GM12874 (cell line): ENCODE measurements around the gene PTS.

ENCODE experiments used
- TF ChIP-seq, protein P1 (sequence below): IDR thresholded peaks from 2 replicates; pipeline ENCODE4 v1.5.1; 2011; ENCODE audit warnings: low read depth, mild to moderate bottlenecking, control low read depth, low read length, moderate library complexity; ENCODE audit not compliant: insufficient read depth

The PTS gene

GRCh38 chr11:112212710-112213109 is 13.5 kb upstream of the PTS start:
- TF ChIP-seq, protein P1, sequence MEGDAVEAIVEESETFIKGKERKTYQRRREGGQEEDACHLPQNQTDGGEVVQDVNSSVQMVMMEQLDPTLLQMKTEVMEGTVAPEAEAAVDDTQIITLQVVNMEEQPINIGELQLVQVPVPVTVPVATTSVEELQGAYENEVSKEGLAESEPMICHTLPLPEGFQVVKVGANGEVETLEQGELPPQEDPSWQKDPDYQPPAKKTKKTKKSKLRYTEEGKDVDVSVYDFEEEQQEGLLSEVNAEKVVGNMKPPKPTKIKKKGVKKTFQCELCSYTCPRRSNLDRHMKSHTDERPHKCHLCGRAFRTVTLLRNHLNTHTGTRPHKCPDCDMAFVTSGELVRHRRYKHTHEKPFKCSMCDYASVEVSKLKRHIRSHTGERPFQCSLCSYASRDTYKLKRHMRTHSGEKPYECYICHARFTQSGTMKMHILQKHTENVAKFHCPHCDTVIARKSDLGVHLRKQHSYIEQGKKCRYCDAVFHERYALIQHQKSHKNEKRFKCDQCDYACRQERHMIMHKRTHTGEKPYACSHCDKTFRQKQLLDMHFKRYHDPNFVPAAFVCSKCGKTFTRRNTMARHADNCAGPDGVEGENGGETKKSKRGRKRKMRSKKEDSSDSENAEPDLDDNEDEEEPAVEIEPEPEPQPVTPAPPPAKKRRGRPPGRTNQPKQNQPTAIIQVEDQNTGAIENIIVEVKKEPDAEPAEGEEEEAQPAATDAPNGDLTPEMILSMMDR, result no peak

GRCh38 chr11:112213753-112214152 is 12.5 kb upstream of the PTS start:
- TF ChIP-seq, protein P1, result no peak

DNA sequence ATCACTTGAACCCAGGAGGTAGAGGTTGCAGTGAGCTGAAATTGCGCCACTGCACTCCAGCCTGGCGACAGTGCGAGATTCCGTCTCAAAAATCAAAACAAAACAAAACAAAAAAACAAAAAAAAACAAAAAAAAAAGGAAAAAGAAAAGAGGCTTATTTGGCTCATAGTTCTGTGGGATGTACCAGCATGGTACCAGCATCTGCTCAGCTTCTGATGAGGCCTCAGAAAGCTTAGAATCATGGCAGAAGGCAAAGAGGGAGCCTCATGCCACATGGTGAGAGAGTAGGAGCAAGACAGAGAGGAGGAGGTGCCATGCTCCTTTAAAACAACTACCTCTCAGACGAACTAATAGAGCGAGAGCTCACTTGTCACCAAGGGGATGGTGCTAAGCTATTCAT is 10.6 kb upstream of the PTS start:
- TF ChIP-seq, protein P1, result no peak

GRCh38 chr11:112216561-112217105 is 9.6 kb upstream of the PTS start:
- TF ChIP-seq, protein P1, result no peak

DNA sequence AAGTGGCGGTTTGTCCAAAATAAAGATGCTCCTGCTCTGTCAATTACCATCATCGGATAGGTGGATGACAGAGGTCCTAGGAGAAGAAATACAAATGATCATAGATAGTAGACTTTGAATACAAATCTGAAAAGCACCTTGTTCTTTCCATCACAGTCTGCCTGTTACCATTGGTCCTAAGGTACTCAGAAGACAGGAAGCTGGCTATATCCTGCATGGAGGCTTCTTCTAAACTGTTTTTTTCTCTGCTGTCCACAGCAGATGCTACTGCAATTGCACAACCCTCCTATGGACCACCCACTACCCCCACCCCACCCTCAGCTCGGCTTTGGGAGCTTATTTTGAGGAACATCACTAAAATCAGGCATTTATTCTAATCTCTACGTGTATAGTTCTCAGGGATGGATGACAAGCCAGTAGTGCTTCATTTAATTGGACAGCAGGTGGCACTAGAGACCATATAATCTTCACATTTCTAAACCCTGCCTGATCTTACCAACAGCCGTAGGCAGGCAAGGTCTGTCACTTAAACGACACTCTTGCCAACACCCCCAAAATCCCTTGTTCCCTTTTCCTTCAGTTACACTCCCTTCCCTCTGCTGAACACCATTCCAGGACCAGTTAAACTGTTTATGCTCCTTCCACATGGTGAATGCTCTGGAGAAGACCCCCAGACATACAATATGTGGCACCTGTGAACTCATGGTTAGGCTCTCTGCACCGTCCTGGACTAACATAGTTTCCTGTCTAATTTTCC is 6.6 kb upstream of the PTS start:
- TF ChIP-seq, protein P1, result peak; percentile 61; the same call in 1 of the 2 replicates

GRCh38 chr11:112221274-112221835 is 4.9 kb upstream of the PTS start:
- TF ChIP-seq, protein P1, result no peak

DNA sequence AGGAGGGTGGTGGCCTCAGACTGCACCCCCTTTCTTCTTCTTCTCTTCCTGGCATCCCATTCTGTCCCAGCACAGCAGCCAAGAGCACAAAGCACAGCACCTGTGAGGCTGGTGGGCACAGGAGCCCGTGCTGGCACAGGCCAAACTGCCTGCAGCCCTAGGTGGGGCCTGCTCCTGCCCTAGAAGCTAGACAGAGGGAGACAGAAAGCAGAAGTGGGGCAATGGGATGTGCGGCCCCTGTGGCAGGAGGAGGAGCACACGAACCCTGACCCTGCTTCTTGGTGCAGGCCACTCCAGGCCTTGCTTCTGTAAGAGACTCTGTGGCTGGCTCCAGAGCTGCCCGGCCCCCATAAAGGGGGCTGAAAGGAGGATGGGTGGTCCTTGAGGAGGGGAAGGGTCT is 3.9 kb upstream of the PTS start:
- TF ChIP-seq, protein P1, result no peak
